GM12801 (cell line): Measurements from ENCODE around the gene HNRNPA0.

Source experiments
- TF ChIP-seq, protein P1 (sequence below): IDR thresholded peaks from one replicate; pipeline ENCODE4 v1.5.1; 2011; ENCODE audit warnings: control low read depth; ENCODE audit not compliant: insufficient read length; ENCODE audit errors: extremely low read depth

Gene HNRNPA0

DNA sequence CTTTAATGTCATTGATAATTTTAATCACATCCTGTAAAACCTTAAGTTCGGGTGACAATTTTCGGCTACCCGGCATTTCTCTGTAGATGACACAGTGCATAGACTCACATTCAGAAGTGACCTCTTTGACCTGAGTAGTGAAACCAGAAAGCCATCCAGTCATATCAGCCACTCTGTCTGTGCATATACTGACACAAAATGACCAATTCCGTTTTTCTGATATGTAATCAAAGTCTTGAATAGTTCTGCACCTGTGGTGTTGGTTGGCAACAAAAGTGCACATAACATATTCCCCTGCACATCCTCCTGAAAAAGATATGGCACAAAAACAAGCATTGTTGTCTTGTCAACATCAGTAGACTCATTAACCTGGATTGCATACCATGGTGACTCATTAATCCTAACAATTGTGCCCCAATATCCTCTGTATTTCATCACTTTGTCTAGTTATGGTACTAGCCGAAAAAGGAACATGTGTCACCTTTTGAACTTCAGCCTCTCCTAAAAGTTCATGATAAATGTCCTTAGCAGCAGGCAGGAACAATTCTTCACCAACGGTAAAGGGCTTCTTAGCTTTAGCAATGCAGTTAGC is 4.6 kb upstream of the HNRNPA0 start:
- TF ChIP-seq, protein P1, sequence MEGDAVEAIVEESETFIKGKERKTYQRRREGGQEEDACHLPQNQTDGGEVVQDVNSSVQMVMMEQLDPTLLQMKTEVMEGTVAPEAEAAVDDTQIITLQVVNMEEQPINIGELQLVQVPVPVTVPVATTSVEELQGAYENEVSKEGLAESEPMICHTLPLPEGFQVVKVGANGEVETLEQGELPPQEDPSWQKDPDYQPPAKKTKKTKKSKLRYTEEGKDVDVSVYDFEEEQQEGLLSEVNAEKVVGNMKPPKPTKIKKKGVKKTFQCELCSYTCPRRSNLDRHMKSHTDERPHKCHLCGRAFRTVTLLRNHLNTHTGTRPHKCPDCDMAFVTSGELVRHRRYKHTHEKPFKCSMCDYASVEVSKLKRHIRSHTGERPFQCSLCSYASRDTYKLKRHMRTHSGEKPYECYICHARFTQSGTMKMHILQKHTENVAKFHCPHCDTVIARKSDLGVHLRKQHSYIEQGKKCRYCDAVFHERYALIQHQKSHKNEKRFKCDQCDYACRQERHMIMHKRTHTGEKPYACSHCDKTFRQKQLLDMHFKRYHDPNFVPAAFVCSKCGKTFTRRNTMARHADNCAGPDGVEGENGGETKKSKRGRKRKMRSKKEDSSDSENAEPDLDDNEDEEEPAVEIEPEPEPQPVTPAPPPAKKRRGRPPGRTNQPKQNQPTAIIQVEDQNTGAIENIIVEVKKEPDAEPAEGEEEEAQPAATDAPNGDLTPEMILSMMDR: no peak

DNA sequence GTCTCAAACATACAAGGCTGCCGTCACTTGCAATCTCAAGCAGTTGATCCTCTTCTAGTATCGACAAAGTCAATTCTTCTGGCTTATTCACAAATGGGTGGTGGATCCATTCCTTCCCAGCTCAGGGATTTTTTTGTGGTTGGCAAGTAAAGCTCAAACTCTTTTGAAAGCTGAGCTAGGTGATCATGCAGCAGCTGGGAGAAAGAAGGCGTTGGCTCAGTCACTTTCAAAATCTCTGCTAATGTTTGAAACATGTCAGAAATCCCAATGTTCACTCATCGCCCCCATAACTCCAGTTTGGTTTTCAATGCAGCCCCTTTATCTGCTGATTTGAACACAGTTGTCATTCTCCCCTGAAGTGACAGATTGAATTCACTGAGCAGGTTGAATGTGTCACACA is 4.0 kb upstream of the HNRNPA0 start:
- TF ChIP-seq, protein P1: no peak

DNA sequence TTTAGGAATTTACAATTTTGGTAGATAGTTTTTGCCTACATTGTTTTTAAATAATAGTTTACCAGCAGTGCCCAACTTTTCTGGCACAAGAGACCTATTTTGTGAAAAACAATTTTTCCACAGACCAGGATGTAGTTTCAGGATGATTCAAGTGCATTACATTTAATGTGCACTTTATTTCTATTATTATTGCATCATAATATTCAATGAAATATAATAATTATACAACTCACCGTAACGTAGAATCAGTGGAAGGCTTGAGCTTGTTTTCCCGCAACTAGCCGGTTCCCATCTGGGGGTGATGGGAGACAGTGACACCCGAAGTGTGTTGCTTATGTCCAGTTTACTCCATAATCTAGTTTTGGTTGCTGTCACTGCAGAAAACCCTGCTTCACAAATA is 3.5 kb upstream of the HNRNPA0 start:
- TF ChIP-seq, protein P1: no peak

DNA sequence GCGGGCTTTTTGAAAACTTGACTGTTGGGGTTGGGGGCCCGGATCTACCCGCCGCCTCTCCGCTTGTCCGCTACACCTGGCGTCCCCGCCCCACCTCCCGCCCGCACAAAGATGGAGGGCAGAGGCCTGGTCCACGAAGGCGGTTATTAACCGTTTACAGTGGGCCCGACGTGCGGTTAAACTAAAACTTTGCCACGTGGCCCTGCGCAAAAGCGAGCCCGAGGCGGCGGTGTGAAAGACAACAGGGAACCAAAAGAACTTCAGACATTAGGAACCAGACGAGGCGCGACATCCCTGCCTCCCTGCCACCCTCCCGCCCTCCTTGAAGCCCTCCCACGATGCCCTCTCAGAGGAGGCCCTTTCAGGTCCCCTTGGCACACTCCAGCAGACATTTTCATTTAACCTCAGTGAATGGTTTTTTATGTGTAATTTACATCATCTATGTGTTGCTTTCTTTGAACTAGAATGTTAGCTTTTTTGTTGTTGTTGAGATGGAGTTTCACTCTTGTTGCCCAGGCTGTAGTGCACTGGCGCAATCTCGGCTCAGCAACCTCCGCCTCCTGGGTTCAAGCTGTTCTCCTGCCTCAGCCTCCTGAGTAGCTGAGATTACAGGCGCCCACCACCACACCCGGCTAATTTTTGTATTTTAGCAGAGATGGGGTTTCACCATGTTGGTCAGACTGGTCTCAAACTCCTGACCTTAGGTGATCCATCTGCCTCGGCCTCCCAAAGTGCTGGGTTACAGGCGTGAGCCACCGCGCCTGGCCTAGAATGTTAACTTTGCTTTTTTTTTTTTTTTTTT is 999 bp upstream of the HNRNPA0 start:
- TF ChIP-seq, protein P1: no peak

DNA sequence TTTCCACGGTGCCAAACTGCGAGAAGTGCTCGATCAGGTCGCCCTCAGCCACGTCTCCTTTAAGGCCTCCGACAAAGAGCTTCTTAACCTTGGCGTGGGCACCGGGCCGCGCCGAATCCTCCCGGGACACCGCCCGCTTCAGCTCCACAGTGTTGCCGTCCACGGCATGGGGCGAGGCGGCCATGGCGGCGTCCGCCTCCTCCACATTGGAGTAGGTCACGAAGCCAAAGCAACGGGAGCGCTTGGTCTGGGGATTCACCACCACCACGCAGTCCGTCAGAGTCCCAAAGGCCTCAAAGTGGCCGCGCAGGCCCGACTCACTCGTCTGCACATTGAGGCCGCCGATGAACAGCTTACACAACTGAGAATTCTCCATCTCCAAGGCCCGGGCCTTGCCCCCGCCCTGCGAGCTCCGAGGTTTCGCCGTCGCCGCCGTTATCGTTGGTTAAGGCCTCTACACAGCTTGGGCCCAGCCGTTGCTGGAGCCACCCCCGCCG is 424 bp downstream of the HNRNPA0 start:
- TF ChIP-seq, protein P1: no peak

DNA sequence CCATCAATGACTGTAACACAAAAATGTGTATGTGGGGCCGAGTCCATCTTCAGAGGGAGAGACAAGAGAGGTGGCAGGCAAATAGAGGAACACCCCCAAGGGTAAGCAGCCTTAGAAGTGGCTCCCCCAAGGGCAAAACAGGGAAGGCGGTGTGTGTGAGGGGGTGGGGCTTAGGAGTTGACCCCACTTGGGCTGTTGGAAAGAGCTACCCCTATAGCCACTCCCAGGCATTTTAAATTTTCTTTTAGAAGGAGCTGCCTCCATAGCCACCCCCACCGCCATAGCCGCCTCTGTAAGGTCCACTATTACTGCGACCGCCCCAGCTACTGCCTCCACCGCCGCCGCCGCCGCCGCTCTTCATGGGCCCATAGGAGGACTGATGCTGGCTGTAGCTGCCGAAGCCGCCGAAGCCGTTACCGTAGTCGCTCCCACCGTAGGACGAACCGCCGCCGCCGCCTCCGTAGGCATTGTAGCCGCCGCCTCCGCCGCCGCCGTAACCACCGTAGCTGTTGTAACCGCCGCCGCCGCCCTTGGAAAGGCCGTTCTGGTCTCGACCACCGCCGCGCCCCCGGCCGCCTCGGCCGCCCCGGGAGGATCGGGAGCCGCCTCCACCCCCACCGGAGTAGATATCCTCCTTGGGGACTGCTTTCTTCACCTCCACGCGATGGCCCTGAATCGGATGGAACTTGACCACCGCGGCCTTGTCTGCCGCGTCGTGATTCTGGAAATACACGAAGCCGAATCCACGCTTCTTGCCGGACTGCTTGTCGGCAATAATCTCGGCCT is 1.1 kb downstream of the HNRNPA0 start:
- TF ChIP-seq, protein P1: no peak

DNA sequence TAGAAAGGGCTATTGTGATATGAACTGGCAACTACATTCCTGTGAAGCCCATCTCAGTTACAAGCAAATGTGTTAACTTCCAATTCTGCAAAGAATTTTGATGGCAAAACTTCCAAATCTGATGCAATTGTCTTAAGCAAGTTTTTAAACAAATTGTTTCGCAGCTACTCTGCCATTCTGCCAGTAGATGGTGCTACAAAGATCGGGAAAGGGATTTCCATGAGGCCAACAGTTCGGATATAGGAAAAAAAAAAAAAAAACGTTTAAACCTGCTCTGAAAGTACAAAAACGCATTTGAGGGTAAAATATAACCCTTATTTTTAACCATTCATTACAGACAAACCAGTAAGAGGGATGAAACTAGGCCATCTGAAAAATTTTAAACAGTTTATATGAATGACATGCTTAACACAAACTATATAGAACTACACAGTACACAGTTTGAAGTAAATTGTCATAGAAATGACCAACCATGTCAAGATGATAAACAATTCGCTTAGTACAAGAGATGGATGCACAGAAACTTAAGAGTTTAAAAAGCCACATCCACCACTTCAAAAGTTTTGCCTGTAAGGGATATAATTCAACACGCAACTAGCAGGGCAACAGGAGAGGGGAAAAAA is 2.2 kb downstream of the HNRNPA0 start:
- TF ChIP-seq, protein P1: peak; percentile 56
